GF-D8 (cell line): ENCODE results near the gene RRP8.

Source experiments
- DNase-seq: peaks from one replicate; lab custom pipeline; 2025; lab: John Stamatoyannopoulos, UW

Gene RRP8

GRCh38 chr11:6603287-6604080 is at the start of gene RRP8, which contains the start of gene ILK:
Gene RRP8, minus strand, starts transcription at chr11:6603616. Its CDS starts 114 bp downstream, at chr11:6603502.
Gene ILK, plus strand, starts transcription at chr11:6603774. Its CDS starts 498 bp downstream, at chr11:6604272.
- peak; percentile 32 for DNase-seq

DNA sequence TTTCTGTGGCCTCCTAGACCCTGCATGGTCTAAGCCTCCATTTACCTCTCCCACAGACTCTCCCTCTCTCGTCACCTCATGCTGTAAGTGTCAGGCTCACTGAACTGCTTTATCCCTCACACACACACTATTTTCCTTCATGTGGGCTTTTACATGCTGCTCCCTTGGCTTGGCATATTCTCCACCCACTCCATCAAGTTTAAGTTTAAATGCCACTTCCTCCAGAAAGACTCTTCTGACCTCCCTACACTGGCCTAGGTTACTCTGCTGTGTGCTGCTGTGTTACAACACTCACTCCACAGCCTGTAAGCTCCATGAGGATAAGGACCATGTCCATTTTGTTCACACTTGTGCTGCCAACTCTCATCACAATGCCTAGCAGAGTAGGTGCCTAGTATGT is 49.7 kb upstream of the RRP8 start:
- DNase-seq, result no peak

DNA sequence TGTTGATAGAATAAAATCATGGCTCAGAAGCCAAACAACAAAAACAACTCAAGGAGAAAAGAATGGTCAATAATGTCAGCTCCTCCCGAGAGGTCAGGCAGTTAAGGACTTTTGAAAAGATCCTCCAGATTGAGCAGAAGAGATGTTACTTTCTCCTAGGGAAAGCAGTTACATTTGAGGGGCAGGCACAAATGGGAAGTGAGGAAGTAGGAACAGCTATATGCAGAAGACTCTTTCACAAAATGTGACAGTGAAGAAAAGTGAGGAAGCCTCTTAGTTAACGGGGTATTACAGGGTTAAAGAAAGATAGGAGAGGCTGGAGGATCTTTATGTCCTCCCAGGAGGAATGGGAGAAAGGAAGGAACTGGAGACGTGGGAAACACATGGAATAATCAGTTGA is 48.8 kb upstream of the RRP8 start:
- no peak for DNase-seq

GRCh38 chr11:6650980-6651379 is 47.6 kb upstream of the RRP8 start:
- DNase-seq, result no peak

DNA sequence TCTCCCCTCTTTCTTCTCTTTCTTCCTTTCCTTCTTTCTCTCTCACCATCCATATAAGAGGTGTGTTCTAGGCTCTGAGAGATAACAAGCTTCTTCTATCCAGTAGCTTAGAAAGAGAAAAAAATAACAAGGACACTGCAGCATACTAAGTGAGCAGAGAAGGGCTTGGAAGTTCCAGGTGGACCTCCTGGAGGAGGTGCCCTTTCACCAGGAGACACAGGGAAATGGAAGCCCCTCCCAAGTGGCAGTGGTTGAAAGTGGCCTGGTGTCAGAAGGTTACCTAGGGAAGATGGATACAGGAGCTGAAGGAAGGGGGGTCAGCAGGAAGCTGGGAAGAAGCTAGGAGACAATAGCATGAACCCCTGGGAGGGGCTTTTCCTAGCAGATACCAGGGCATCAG is 46.7 kb upstream of the RRP8 start:
- no peak for DNase-seq

GRCh38 chr11:6648501-6648900 is 45.1 kb upstream of the RRP8 start:
- DNase-seq, result no peak

GRCh38 chr11:6647836-6648235 is 44.4 kb upstream of the RRP8 start:
- no peak for DNase-seq

DNA sequence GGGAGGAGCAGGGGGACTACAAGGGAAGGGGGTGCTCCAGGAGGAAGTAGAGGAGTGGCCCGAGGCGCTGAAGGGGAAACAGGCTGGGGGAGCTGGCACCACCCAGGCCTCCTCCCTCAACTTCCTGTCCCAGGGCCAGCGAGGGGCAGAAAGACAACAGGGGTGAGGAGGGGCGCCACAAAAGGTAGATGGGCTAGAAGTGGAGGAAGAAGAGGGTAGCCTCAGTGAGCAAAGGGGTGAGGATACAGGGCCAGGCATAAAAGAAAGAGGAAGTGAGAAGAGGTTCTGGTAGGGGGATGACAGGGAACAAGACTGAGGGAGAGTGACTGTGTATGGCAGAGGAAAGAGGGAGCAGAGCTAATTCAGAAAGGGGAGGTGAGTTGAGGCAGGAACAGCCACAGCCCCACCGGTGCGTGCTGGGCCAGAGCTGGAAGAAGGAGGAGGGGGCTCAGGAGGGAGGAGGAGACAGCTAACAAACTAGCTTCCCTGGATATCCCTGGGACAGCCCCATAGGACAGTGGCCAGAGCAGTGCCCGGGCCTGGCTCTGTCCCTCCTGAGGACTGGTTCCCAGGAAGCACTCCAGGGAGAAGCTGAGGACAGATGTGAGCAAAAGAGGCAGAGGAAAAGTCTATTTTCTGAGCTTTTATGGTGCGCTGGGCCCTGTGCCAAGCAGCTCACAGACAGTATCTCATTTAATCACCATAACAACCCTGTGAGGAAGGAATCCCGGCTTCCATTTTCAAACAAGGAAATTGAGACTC is 43.7 kb upstream of the RRP8 start:
- peak; percentile 49 for DNase-seq

- DNase-seq, result peak; percentile 16
Measured at GRCh38 chr11:6646576-6646917, 43.1 kb upstream of the RRP8 start.

DNA sequence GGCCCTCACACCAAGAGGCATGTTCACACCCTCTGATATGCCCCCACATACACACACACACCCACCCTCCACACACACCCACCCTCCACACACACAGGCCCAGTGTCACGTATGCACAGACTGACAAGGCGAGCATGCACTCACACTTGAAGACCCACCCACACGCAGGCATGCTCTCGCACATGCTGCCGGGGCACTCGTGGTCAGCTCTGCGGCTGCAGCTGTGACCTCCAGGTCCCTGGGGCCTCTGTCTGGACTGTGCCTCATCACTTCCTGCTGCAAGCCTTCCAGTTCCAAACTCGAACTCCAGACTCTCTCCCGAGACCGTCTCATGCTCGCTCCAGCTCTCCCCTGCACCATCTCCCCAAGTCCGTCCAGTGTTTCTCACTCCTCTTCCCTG is 42.7 kb upstream of the RRP8 start:
- DNase-seq, result peak; percentile 15

DNA sequence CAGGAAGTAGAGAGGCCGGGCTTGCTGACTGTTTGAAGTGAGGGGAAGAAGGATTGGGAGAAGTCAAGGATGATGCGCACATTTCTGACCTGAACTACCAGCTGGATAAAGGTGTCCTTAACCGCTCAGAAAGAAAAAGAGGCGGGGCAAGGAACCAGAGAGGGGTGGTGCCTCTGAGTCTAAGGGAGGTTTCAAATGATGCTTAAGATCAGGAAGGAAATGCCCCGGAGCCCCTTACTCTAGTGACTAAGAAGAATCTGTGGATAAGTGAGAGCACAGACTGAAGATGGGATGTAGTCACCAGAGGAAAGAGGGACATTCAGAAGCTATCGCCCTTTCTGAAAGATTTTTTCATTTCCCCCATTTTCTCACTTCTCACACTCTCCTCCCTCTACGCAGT is 39.5 kb upstream of the RRP8 start:
- DNase-seq, result no peak

DNA sequence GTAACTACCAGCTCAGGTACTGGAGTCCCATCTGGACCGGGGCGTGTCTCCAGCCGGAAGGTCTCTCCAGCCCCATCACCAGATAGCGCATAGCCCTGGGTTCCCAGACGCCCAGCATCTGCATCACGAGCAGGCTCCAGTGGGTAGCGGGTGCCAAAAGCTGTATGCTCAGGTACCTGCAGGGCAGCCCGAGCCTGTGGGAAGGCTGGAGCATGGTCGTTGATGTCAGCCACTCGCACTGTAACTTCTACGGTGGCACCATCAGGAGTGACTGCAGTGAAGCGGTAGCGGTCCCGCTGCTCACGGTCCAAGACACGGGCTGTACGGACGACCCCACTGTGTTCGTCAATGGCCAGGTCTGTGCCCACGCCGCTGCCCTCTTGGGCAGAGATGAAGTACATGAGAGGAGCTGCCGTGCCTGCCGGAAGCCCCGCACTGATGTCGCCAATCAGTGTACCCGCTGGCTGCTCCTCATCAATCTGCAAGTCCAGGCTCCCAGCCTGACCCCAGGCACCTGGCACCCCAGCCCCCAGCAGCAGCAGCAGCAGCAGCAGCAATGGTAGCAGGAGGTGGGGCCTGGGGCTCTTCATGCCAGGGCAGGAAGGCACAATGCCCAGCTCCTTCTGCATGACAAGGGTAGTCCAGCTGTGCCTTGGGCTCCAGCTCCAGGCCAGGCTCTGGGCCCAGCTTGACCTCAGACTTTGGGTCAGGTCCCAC is 37.7 kb upstream of the RRP8 start:
- DNase-seq, result no peak

DNA sequence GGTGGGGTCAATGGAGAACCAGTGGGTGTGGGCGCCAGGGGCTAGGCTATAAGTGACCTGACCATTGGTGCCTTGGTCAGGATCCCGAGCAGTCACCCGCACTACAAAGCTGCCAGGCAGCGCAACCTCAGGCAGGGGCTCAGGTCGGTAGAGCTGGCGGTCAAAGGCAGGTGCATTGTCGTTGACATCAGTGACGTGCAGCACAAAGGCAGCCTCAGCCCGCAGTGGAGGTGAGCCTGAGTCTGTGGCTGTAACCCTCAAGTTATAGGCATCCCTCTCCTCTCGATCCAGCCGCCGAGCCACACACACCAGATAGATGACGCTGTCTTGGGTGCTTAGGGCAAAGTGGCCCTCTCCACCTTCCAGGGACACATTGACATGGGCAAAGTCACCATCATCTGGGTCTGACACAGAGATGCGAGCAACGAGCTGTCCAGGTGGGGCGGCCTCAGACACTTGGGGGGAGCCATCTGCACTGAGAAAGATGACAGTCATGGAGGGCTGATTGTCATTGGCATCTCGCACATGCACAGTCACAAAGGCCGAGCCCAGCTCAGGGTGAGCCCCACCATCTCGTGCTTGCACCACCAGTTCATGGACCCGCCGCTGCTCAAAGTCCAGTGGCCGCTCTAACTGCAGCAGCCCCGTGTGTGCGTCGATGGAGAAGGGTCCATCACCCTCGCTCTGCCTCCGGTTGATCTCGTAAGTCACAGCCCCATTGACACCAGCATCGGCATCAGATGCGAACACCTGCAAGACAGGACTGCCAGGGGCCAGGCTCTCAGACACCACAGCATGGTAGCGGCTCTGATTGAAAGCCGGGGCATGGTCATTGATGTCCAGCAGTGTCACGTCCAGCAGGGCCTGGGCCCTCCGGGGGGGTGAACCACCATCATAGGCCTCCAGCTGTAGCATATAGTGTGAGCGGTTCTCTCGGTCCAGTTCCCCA is 36.9 kb upstream of the RRP8 start:
- DNase-seq, result no peak

GRCh38 chr11:6638429-6638828 is 35.0 kb upstream of the RRP8 start:
- no peak for DNase-seq

DNA sequence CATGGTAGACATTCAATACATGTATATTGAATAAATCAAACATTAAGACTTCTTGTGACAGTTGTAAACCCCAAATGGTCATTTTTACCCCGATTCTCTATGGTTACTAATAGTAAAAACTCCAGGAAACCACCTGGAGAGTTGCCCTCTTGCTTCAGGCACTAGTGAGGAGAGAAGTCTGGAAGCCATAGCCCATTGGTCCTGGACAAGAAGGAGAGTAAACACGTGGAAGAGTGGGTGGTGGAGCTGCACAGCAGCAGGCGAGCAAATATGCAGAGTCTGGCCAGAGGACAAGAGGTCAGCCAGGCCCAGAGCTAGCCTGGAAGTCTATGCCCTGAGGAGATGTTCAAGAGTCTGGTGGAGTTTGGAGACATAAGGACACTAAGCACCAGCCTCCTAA is 34.5 kb upstream of the RRP8 start:
- no peak for DNase-seq

GRCh38 chr11:6636480-6636879 is 33.1 kb upstream of the RRP8 start:
- no peak for DNase-seq

- DNase-seq, result peak; percentile 72
Measured at GRCh38 chr11:6635082-6635932, 31.9 kb upstream of the RRP8 start.

DNA sequence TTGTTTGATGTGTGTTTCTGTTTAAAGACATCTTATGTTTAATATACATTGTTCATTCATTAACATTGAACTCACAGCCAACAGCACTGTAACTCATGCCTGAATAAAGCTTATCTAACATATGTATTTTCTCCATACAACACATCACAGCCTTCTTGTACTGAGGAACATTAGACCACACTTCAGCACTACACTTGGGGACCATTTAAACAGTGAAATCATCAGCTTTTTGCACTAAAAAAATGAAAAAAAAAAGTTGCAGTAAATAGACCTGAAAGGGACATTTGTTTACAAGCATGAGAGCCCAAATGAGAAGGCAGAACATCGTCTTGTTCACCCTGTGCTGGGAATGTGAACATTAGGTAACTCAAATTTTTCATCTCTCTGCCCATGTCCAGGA is 31.1 kb upstream of the RRP8 start:
- DNase-seq, result no peak

DNA sequence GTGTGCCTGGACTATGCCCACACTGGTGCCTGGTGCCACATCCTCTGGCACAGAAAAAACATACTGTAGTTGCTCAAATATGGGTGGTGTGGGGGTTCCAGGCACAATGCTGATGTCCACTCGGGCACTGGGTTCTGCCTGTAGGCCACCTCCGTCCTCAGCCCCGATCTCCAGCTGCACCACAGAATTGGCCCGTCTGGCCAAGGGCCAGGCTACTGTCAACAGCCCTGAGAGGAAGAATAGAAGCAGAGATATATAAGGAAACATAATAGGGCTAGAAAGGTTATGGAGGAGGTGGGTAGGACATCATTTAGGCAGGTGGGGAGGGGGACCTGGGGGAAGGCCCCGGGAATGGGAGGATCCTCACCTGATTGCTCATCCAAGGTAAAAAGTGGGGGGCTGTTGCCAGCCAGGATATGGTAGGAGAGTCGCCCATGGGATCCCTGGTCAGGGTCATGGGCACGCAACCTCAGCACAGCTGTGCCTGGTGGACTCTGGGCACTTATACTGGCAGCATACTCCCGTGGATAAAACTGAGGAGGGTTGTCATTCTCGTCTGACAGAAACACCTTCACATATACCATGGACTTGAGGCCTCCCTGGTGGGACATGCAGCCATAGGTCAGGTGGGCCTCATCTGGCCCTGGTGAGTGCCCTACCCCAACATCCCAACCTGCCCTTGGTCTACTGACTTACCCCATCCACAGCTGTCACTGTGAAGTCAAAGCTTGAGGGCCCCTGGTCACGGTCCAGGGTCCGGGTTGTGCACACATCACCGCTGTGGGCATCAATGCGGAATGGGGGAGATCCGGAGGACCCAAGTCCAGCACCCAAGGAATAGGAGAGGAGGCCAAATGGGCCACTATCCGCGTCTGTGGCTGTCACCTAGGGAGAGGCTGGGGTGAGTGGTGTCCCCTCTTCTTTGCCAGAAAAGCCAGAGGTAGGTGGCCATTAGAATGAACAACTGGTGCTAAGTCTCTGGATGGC is 30.3 kb upstream of the RRP8 start:
- no peak for DNase-seq
